MM.1S (cell line): ENCODE measurements around the gene UMOD.

Experiments used
- DNase-seq: peaks from one replicate; pipeline ENCODE4 v3.0.0-alpha.2; 2015
- H2AFZ ChIP-seq: fragments of 300-600 bp; sonication (generic); 2 replicates; pipeline ENCODE4 v1.6.0; 2016; ENCODE audit warnings: antibody characterized with exemption, low read length
- H3F3A ChIP-seq: fragments of 300-600 bp; sonication (generic); 2 replicates; pipeline ENCODE4 v1.6.1; 2016; ENCODE audit warnings: mild to moderate bottlenecking, antibody characterized with exemption, low read length, moderate library complexity, mixed read lengths; ENCODE audit not compliant: insufficient read depth
- H3K27ac ChIP-seq: fragments of 300-600 bp; sonication (generic); 2 replicates; pipeline ENCODE4 v1.5.1; 2016; ENCODE audit warnings: mild to moderate bottlenecking, low read length
- H3K27me3 ChIP-seq: fragments of 300-600 bp; sonication (generic); replicated peaks from 2 replicates; pipeline ENCODE4 v1.6.0; 2016; ENCODE audit warnings: low read length; ENCODE audit not compliant: insufficient read depth
- H3K36me3 ChIP-seq: fragments of 300-600 bp; sonication (generic); replicated peaks from 2 replicates; pipeline ENCODE4 v1.6.1; 2016; ENCODE audit warnings: mild to moderate bottlenecking, low read length, mixed read lengths; ENCODE audit not compliant: insufficient read depth
- H3K4me1 ChIP-seq: fragments of 300-600 bp; sonication (generic); 2 replicates; pipeline ENCODE4 v1.6.1; 2016; ENCODE audit warnings: low read length, mixed read lengths
- H3K4me2 ChIP-seq: fragments of 300-600 bp; sonication (generic); 2 replicates; pipeline ENCODE4 v1.6.0; 2016; ENCODE audit warnings: low read depth, low read length
- H3K4me3 ChIP-seq: fragments of 300-600 bp; sonication (generic); 2 replicates; pipeline ENCODE4 v1.5.1; 2016; ENCODE audit warnings: low read length, mixed read lengths
- H3K79me2 ChIP-seq: fragments of 300-600 bp; sonication (generic); 2 replicates; pipeline ENCODE4 v1.6.1; 2016; ENCODE audit warnings: mixed run types, low read length, mixed read lengths
- H3K9ac ChIP-seq: fragments of 300-600 bp; sonication (generic); 2 replicates; pipeline ENCODE4 v1.6.1; 2016; ENCODE audit warnings: low read length, mixed read lengths
- H3K9me2 ChIP-seq: fragments of 300-600 bp; sonication (generic); replicated peaks from 2 replicates; pipeline ENCODE4 v1.6.1; 2016; ENCODE audit warnings: mild to moderate bottlenecking, low read length, mixed read lengths; ENCODE audit not compliant: insufficient read depth
- H3K9me3 ChIP-seq: fragments of 300-600 bp; sonication (generic); replicated peaks from 2 replicates; pipeline ENCODE4 v1.6.1; 2016; ENCODE audit warnings: mild to moderate bottlenecking, low read length, mixed read lengths; ENCODE audit not compliant: insufficient read depth
- H4K20me1 ChIP-seq: fragments of 300-600 bp; sonication (generic); 2 replicates; pipeline ENCODE4 v1.6.1; 2016; ENCODE audit warnings: mild to moderate bottlenecking, low read length, moderate library complexity, mixed read lengths; ENCODE audit not compliant: insufficient read depth
- CTCF ChIP-seq: fragments of 300-600 bp; sonication (generic); IDR thresholded peaks from 2 replicates; pipeline ENCODE4 v1.5.1; 2016; ENCODE audit warnings: antibody characterized with exemption, low read length, mixed read lengths
- EZH2 ChIP-seq: fragments of 300-600 bp; sonication (generic); optimal IDR thresholded peaks from 2 replicates; pipeline ENCODE3; 2017; ENCODE audit warnings: low read depth, mild to moderate bottlenecking, antibody characterized with exemption, low read length, mixed read lengths
- EZH2phosphoT487 ChIP-seq: fragments of 300-600 bp; sonication (generic); IDR thresholded peaks from 2 replicates; pipeline ENCODE4 v1.6.1; 2018; ENCODE audit warnings: antibody characterized with exemption, low read length

Gene UMOD

GRCh38 chr16:20344611-20345010, 7.9 kb downstream of the UMOD start:
- H2AFZ ChIP-seq: no peak overlapping the region
- no peaks in the 10 kb centered on the region for H3K79me2 ChIP-seq
- H3K9me2 ChIP-seq: no peaks in the 10 kb centered on the region
- H3K4me3 ChIP-seq: no peak overlapping the region
- no peak overlapping the region for H3K4me2 ChIP-seq
- H3K27ac ChIP-seq: no peak overlapping the region
- no peaks in the 10 kb centered on the region for H3K4me1 ChIP-seq
- no peak for TF ChIP-seq EZH2phosphoT487
- TF ChIP-seq EZH2: no peak
- no peak for TF ChIP-seq CTCF
- H3K27me3 ChIP-seq: no peaks in the 10 kb centered on the region
- DNase-seq: no peak
- H3K36me3 ChIP-seq: no peaks in the 10 kb centered on the region
- no peaks in the 10 kb centered on the region for H4K20me1 ChIP-seq
- no peaks in the 10 kb centered on the region for H3K9me3 ChIP-seq
- no peaks in the 10 kb centered on the region for H3F3A ChIP-seq
- H3K9ac ChIP-seq: no peak overlapping the region

- no peak overlapping the region for H3K27ac ChIP-seq
- no peak overlapping the region for H2AFZ ChIP-seq
Measured at GRCh38 chr16:20339744-20340143, 12.8 kb downstream of the UMOD start.

GRCh38 chr16:20336955-20337354, 15.6 kb downstream of the UMOD start:
- no peak for DNase-seq
- Histone ChIP-seq H3K79me2 (no peaks in the 10 kb centered on the region), H3K4me1 (no peaks in the 10 kb centered on the region), H3K4me3 (no peak overlapping the region), H3F3A (no peaks in the 10 kb centered on the region), H3K27me3 (no peaks in the 10 kb centered on the region), H4K20me1 (no peaks in the 10 kb centered on the region), H2AFZ (no peak overlapping the region), H3K4me2 (no peak overlapping the region), H3K9ac (no peak overlapping the region), H3K9me3 (no peaks in the 10 kb centered on the region), H3K27ac (no peak overlapping the region), H3K36me3 (no peaks in the 10 kb centered on the region), H3K9me2 (no peaks in the 10 kb centered on the region)
- TF ChIP-seq EZH2phosphoT487 (no peak), EZH2 (no peak), CTCF (no peak)

More at GRCh38 chr16:20339744-20340143, 12.8 kb downstream of the UMOD start:
- no peak overlapping the region for H3K4me2 ChIP-seq
- H3K4me1 ChIP-seq: no peaks in the 10 kb centered on the region
- no peaks in the 10 kb centered on the region for H4K20me1 ChIP-seq
- no peaks in the 10 kb centered on the region for H3F3A ChIP-seq
- TF ChIP-seq CTCF (no peak), EZH2 (no peak), EZH2phosphoT487 (no peak)
- no peak for DNase-seq
- H3K27me3 ChIP-seq: no peaks in the 10 kb centered on the region
- no peaks in the 10 kb centered on the region for H3K9me2 ChIP-seq
- H3K9ac ChIP-seq: no peak overlapping the region
- H3K79me2 ChIP-seq: no peaks in the 10 kb centered on the region
- H3K36me3 ChIP-seq: no peaks in the 10 kb centered on the region
- no peak overlapping the region for H3K4me3 ChIP-seq
- no peaks in the 10 kb centered on the region for H3K9me3 ChIP-seq
